Uterus (tissue), 4 donors: ENCODE measurements around the gene CAMTA1. TPM values are rescaled to one million over a fixed set of nuclear protein-coding genes. Genes with fewer than 3 reads are reported as not detected.

Experiments
- DNase-seq, 2 donors: peaks; one replicate each; pipeline ENCODE4 v3.0.0-alpha.2; 2019 to 2020
- H3K27ac ChIP-seq, 2 donors: fragments of 200-600 bp; sonication (generic); 1 replicate in 1 of 2; 2 replicates in 1 of 2; pipeline ENCODE4 v1.5.1; 2016 to 2018
- H3K27me3 ChIP-seq, 2 donors: fragments of 200-600 bp; sonication (generic); one replicate each; pipeline ENCODE4 v1.5.1; 2018 to 2019; ENCODE audit warnings: control low read depth in 1 of 2
- H3K36me3 ChIP-seq, 2 donors: fragments of 200-600 bp; sonication (generic); one replicate each; pipeline ENCODE4 v1.5.1; 2019; ENCODE audit warnings: control low read depth in 1 of 2
- H3K4me1 ChIP-seq, 2 donors: fragments of 200-600 bp; sonication (generic); one replicate each; pipeline ENCODE4 v1.5.1; 2018 to 2019; ENCODE audit warnings: control low read depth in 1 of 2
- H3K4me3 ChIP-seq, 2 donors: fragments of 200-600 bp; sonication (generic); 1 replicate in 1 of 2; 2 replicates in 1 of 2; pipeline ENCODE4 v1.5.1; 2018 to 2019; ENCODE audit warnings: mild to moderate bottlenecking in 1 of 2
- H3K9me3 ChIP-seq, 2 donors: fragments of 200-600 bp; sonication (generic); one replicate each; pipeline ENCODE4 v1.5.1; 2019; ENCODE audit warnings: control low read depth in 1 of 2
- POLR2A ChIP-seq, 2 donors: fragments of 450-650 bp; IDR thresholded peaks; one replicate each; pipeline ENCODE4 v1.6.1; 2016; ENCODE audit warnings: antibody characterized with exemption in 2 of 2, mild to moderate bottlenecking in 1 of 2, moderate library complexity in 1 of 2
- intact Hi-C: fragments of 100-400 bp; cut with DNase I; formaldehyde crosslinking; loops from one replicate; pipeline ENCODE4 v1.15.1; 2023; ENCODE audit warnings: low total_unique reads
- total RNA-seq, 4 donors: library from RNA; depleted of rRNA in 3 of 4; stranded (reverse); fragments of >200 nt in 3 of 4; gene quantifications; one replicate each; pipeline versions ENCODE4 v1.1.0 to v1.2.4, GENCODE V29; 2014 to 2023
- TF ChIP-seq, protein P1 (sequence below), 4 experiments: fragments of 200-600 bp in 2 of 4; fragments of 450-650 bp in 2 of 4; sonication (generic) in 2 of 4; IDR thresholded peaks; one replicate each; pipeline ENCODE4 v1.5.1; 2016 to 2019; ENCODE audit warnings: antibody characterized with exemption in 4 of 4, mild to moderate bottlenecking in 2 of 4, moderate library complexity in 1 of 4
- donor health status: DM: yes; HTN: yes; CAD: no.

CAMTA1 gene
- total RNA-seq, 4 donors from 2014 or later: 29.7 to 427 (median 64.8) TPM

GRCh38 chr1:7505094-7505770 is 720.0 kb downstream of the CAMTA1 start:
- DNase-seq: no peak
- H3K36me3 ChIP-seq: no peaks in the 10 kb centered on the region
- TF ChIP-seq, protein P1, sequence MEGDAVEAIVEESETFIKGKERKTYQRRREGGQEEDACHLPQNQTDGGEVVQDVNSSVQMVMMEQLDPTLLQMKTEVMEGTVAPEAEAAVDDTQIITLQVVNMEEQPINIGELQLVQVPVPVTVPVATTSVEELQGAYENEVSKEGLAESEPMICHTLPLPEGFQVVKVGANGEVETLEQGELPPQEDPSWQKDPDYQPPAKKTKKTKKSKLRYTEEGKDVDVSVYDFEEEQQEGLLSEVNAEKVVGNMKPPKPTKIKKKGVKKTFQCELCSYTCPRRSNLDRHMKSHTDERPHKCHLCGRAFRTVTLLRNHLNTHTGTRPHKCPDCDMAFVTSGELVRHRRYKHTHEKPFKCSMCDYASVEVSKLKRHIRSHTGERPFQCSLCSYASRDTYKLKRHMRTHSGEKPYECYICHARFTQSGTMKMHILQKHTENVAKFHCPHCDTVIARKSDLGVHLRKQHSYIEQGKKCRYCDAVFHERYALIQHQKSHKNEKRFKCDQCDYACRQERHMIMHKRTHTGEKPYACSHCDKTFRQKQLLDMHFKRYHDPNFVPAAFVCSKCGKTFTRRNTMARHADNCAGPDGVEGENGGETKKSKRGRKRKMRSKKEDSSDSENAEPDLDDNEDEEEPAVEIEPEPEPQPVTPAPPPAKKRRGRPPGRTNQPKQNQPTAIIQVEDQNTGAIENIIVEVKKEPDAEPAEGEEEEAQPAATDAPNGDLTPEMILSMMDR (IDR thresholded peaks at IDR 0.05): no peak
- no peak for TF ChIP-seq POLR2A (IDR thresholded peaks at IDR 0.05)
- no peaks in the 10 kb centered on the region for H3K9me3 ChIP-seq
- no peaks in the 10 kb centered on the region for H3K27me3 ChIP-seq
- no peak overlapping the region for H3K27ac ChIP-seq
- no peak overlapping the region for H3K4me3 ChIP-seq
- intact Hi-C loops: no loop called here
- H3K4me1 ChIP-seq: no peaks in the 10 kb centered on the region

DNA sequence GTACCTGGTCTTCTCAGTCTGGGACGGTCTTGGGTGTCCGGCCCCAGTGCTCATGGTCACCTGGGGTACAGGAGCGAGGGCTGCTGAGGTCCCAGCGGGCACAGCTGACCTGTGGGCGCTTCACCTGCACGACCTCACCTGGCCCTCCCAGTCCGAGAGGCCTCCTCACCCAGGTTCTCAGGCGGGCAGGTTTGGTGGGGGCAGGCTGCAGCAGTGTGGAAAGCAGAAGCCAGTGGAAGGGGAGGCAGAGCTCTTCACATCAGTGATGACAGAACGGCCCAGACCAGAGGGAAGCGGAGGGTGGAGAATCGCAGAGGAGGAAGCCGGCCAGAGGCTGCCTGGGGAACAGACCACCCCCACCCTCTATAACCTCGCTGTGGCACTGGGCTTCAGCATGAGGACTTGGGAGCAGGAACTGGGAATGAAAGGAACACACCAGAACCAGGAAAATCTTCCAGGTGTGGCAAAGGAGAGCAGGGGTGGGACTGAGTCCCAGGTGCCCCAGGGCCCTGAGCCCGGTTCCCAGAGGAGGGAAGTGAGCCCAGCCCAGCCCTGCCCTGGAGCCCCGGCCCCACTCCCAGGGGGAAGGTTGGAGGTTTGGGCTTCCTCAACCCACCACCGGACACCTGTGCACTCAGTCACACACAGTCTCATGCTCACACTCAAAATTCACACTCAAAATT is 720.7 kb downstream of the CAMTA1 start:
- Histone ChIP-seq H3K4me3 (no peak overlapping the region), H3K27ac (no peak overlapping the region), H3K27me3 (no peaks in the 10 kb centered on the region), H3K4me1 (no peaks in the 10 kb centered on the region), H3K36me3 (no peaks in the 10 kb centered on the region), H3K9me3 (no peaks in the 10 kb centered on the region)
- intact Hi-C loops: no loop called here
- TF ChIP-seq, protein P1 (IDR thresholded peaks at IDR 0.05): no peak
- no peak for TF ChIP-seq POLR2A (IDR thresholded peaks at IDR 0.05)
- DNase-seq: no peak

- no peak for DNase-seq
- no peak overlapping the region for H3K4me3 ChIP-seq
- TF ChIP-seq, protein P1 (IDR thresholded peaks at IDR 0.05): no peak
- TF ChIP-seq POLR2A (IDR thresholded peaks at IDR 0.05): no peak
- no peak overlapping the region for H3K27ac ChIP-seq
- no peaks in the 10 kb centered on the region for H3K27me3 ChIP-seq
- no peaks in the 10 kb centered on the region for H3K4me1 ChIP-seq
- no peaks in the 10 kb centered on the region for H3K9me3 ChIP-seq
- intact Hi-C loops: no loop called here
- no peaks in the 10 kb centered on the region for H3K36me3 ChIP-seq
Measured at GRCh38 chr1:7506454-7507284, 721.4 kb downstream of the CAMTA1 start.

- no peaks in the 10 kb centered on the region for H3K27me3 ChIP-seq
- intact Hi-C loops: no loop called here
- H3K4me1 ChIP-seq: no peaks in the 10 kb centered on the region
- no peak overlapping the region for H3K4me3 ChIP-seq
- DNase-seq: no peak
- H3K9me3 ChIP-seq: no peaks in the 10 kb centered on the region
- no peak overlapping the region for H3K27ac ChIP-seq
- TF ChIP-seq, protein P1 (IDR thresholded peaks at IDR 0.05): no peak
- no peak for TF ChIP-seq POLR2A (IDR thresholded peaks at IDR 0.05)
- no peaks in the 10 kb centered on the region for H3K36me3 ChIP-seq
Measured at GRCh38 chr1:7507285-7508019, 722.2 kb downstream of the CAMTA1 start.
